SIG-M5 treated with dmso at 0.1 percent for 504 hours (cell line): Measurements from ENCODE around the gene PLD1.

Experiments
- DNase-seq: peaks from one replicate; lab custom pipeline; 2025; ENCODE audit not compliant: unreplicated experiment; lab: John Stamatoyannopoulos, UW

PLD1 gene

GRCh38 chr3:171839270-171839669, 29.0 kb upstream of the PLD1 start:
- DNase-seq: no peak

DNA sequence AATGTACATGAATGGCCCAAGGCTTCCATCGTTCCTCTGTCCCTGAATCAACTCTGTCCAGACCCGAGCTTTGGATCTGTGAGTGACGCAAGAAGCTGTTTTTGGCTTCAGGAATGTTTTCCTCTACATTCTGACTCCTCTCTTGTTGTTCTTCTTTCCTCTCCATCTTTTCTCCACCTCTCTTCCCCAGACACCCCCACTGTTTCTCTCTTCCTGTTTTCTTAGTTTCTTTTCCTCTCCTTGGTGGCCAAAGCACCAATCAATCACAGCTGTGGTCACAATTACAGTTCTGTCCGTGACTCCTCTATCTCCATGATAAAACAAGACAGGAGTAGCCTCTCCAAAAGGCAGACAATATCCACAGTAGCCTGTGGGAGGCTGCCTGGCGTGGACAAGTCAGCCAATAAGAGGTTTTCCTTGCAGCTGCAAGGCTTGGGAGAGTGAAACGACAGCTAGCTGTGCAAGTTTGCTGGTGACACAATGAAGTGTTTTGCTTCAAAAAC, 28.0 kb upstream of the PLD1 start:
- DNase-seq: peak; percentile 67

DNA sequence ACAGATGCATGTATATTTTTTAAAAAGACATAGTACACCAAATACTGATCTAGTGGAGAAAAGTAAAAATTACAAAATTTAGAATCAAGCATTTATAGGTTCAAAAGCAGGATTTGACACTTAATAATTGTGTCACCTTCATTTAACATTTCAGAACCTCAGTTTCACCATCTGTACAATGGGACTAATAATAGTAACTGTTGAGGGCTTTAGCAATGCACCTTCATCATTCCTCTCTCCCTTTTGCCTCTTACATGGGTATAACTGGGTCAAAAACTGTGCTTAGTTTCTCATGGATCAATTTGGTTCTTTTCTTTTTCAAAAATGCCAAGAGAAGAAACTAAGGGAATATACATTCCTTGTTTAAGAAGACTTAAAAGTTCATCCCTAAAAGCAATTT, 27.4 kb upstream of the PLD1 start:
- DNase-seq: no peak

- no peak for DNase-seq
Measured at GRCh38 chr3:171836855-171837254, 26.6 kb upstream of the PLD1 start.

DNA sequence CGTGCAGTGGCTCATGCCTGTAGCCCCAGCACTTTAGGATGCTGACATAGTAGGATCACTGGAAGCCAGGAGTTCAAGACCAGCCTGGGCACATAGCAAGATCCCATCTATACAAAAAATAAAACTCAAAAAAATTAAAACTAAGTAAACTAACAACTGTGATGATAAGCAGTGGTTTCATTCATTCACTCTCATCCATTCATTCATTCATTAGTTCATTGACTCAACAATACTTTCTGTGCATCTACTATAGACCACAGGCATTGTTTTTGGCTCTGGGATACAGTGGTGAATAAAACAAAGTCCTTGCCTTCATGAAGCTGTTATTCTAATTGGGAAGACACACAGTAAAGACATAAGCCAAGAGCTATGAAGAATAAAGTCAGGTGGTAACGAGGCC, 25.3 kb upstream of the PLD1 start:
- DNase-seq: no peak

DNA sequence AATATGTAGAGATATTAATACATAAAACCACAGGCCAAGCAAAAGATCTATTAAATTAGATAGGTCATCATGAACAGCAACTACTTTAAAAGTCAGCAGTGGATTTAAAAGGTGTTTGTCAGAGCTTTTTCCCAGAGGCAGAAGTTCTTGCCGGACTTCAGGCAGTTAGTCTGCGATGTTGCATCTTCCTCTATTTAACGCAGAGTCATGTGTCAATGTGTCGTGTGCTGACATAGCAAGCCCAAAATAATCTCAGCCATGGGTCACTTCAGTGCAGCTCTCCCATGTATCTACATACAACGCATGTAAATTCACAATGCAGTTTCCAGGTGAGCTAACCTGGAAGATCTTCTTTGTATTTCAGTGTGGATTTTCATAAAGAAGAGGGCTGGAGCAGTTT, 24.8 kb upstream of the PLD1 start:
- DNase-seq: no peak

- DNase-seq: no peak
Measured at GRCh38 chr3:171834461-171834801, 24.1 kb upstream of the PLD1 start.

DNA sequence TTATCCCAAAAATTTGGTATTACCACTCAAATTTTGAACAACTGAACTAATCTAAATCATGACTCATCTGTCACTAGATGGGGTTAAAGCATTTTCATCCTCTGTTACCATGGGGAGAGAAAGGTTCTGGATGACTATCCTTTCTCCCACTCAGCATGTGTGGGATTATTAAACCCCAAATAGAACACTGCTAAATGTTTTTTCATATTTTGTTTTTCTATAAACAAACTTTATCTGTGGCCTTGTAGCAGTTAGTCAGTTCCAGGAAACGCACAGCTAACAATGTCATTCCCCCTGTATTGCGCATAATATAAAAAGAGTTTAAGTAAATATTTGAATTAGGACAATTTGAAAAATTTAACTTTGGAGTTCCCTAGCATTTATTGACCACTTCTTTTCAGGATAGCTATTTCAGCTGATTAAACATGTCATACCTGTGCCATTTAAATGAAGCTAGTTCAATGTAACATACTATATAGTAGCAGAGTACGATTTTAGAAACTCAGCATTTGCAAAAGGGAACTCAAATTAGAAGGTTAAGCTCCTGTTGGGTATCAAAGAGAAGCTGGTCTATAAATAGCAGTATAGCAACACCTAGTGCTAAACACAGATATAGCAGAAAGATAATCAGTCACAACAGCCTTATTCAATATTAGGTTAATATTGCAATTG, 23.6 kb upstream of the PLD1 start:
- DNase-seq: peak; percentile 67

DNA sequence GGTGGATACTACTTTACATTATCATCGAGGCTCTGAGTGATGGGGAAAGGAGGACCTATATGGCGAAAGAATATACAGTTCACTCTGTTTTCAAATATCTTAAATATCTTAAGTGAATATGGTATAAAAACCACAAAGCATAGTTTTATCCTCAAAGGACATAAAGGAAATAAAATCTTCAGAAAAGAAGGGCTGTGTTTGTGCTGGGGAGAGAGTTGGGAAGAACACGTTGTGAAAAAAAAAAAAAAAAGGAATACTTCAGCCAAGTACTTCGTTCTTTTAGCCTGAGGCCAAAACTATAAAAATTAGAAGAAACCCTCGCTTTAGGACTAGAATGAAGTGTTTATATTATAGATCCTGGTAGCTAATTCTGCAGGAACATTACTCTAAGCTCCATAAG, 22.7 kb upstream of the PLD1 start:
- no peak for DNase-seq

- DNase-seq: no peak
Measured at GRCh38 chr3:171831936-171832335, 21.7 kb upstream of the PLD1 start.

DNA sequence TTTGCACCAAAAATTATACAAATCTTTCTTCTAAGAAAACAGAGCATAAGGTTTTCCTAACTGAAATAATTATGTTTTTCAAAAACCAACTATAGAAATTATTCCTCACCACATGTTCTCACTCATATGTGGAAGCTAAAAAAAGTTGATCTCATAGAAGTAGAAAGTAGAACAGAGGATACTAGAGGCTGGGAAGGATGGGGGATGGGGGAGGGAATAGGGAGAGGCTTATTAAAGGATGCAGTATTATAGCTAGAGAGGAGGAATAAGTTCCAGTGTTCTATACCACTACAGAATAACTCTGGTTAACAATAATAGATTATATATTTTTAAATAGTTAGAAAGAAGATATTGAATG, 20.2 kb upstream of the PLD1 start:
- DNase-seq: no peak

GRCh38 chr3:171829841-171830517, 19.7 kb upstream of the PLD1 start:
- DNase-seq: peak; percentile 42

DNA sequence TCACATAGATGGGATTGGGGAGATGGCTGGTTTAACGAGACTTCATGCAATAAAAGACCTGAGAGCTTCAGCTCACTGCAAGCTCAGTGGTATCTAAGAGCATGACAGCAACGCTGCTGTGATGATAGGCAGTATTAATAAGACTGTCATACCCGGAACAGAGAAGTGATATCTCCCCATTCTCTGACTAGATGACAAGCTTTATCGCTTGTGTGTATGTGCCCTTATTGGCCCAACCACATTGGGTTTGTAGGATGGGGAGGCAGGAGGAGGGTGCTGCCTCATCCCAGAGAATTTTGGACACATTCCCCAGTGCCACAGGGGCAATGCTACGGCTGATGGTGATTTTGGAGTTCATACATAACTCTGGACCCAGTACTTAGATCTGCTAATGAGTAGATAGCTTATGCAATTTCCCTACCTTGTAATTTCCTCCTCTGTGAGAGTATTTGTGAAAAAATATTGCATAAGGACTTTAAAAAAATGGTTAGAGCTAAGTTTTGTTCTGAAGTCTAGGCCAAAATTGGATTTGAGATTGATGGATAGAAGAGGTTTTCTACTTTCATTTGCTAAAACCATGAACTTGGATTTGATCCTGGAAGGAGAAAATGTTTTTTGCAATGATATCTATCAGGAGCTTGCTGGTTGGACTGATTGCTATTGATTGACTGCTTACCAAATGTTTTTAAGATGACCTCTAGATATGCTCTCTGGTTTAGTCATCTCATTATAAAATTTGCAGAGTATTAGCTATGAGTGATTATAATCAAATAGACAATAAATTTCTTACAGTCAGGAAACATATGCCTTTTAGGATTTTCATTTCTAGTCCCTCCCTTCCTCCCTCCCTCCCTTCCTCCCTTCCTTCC, 18.9 kb upstream of the PLD1 start:
- DNase-seq: peak; percentile 77

- no peak for DNase-seq
Measured at GRCh38 chr3:171827836-171828458, 17.7 kb upstream of the PLD1 start.

- DNase-seq: no peak
Measured at GRCh38 chr3:171827385-171827784, 17.1 kb upstream of the PLD1 start.

- DNase-seq: no peak
Measured at GRCh38 chr3:171825222-171825828, 15.0 kb upstream of the PLD1 start.

DNA sequence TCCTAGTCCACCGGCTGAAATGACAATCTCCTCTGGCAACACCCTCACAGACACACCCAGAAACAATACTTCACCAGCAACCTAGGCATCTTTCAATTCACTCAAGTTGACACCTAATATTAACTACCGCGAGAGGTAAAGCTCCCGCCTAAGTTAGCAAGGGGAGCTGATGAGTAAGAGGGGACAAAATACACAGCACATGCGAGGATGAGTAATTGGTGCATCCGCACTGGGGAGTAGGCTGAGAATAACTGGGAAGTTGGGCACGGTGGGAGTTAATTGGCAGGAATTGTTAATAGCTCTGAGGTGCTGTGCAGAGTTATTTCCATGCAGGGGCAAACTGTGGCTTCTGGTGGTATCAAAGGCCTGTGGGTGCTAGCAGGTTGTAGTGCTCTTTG, 14.5 kb upstream of the PLD1 start:
- no peak for DNase-seq

DNA sequence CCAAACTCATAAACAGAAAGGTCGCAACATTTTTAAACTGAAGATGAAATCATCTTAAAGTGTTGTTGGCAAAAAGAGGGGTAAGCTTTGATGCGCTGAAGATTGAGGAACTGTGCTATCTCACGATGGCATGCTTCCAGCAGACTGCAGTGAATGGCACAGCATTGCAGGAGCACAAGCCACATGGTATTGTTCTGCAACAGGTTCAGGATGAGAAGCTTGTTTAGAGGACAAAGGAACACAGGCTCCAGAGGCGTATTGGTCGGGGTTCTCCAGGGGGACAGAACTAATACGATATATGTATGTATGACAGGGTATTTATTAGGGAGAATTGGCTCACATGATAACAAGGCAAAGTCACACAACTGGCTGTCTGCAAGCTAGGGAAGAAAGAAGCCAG, 13.8 kb upstream of the PLD1 start:
- DNase-seq: peak; percentile 41

DNA sequence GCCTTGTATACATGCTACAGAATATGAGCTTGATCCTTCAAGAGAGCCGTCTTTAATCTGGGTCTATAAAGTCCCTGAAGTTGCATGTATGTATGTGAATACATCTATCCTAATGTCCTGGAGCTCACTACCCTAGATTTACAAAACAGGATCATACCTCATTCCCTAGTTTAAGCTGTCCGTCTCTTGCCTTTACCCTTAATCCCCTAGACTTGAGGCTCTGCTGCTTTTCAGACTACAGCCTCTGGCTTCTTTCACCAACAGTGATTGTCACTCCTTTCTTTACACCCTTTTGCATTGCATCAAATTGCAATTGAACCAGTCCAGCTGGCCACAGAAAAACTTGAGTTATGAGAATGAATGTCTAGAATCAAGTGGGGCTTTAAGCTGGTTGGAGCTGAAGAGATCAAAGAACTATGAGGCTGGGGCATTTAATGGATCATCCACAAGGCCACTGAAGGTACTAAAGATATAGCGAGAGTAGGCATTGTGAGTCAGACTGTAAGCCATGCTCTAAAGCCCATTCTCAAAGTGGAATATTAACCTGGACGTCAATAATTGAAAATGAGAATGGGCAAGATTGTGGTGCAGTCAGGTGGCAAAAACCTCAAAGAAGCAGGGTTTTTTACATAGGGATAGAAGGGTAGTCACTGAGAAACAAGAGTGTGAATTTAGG, 12.3 kb upstream of the PLD1 start:
- DNase-seq: no peak

GRCh38 chr3:171821778-171822358, 11.6 kb upstream of the PLD1 start:
- DNase-seq: no peak
